Fibroblast of skin of left quadriceps (primary cell): ENCODE measurements around the gene BMPR2.
"Not testable (repeated sequence)": the region's sequence is repeated elsewhere in the genome, so short reads cannot be mapped to it uniquely, and the experiment has no call there.

Experiments used
- DNase-seq, 2 experiments: peaks; one replicate each; pipeline ENCODE4 v3.0.0-alpha.2; 2013; ENCODE audit warnings: low read depth in 2 of 2

Gene BMPR2

GRCh38 chr2:202375609-202376408 is at the start of gene BMPR2:
BMPR2 (plus strand) TSS chr2:202376327; CDS start chr2:202377475, 1,148 bp downstream.
- DNase-seq, result peak; percentile 80 to 81

- no peak for DNase-seq
Measured at GRCh38 chr2:202327858-202328257, 48.3 kb upstream of the BMPR2 start.

- DNase-seq, result no peak
Measured at GRCh38 chr2:202335791-202336467, 40.2 kb upstream of the BMPR2 start.

DNA sequence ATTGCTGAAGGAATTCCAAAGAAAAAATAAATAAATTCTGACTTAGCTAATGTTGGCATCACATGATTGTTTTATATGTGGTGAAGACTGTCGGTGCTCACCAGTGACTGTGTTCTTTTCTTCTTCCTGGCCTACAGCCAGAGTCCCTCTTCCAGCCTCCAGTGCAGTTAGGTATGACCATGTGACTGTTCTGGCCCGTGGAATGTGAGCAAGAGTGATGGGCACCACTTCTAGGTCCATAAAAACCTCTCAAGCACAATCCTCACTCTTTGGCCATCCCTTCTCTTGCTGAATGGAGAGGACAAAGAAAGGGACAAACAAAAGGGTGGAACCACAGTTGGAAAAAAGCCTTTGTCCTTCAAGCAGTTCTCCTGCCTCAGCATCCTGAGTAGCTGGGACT is 39.0 kb upstream of the BMPR2 start:
- no peak for DNase-seq

GRCh38 chr2:202337706-202338346 is 38.3 kb upstream of the BMPR2 start:
- no peak for DNase-seq

DNA sequence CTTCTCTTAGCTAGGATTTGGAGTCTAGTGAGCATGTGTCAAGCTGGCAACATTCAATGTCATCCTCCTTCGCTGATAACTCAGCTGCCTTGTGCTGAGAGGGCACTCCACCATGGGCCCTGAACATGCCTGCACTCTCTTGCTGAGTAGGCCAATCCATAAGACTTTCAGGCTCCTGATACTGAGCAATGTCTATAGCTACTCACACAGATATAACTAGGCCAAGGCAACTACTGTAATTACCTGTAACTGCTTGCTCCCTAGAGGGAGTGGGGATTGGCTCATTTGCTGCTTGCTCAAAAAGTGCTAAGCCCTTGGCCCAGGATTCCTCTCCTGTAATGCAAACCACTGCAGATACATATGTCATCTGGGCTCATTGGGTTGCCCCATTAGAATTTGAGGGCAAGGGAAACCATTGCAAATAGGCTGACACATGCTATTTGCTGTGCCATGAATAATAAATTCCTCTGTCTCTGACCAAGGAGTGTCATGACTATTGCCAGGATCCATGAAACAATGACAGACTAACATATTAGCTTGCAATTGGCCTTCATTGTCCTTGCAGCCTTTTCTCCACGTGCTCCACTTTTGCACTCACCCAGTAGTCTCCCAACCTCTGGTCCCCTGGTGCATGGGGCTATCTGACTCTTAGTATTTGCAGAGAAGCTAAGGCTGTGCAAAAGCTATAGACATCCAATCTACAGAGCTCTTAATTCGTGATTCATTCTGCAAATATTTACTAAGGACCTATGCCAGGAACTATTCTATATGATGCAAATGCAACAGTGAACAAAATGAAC is 36.9 kb upstream of the BMPR2 start:
- peak; percentile 77 to 80 for DNase-seq

GRCh38 chr2:202344178-202344577 is 31.9 kb upstream of the BMPR2 start:
- DNase-seq, result no peak

DNA sequence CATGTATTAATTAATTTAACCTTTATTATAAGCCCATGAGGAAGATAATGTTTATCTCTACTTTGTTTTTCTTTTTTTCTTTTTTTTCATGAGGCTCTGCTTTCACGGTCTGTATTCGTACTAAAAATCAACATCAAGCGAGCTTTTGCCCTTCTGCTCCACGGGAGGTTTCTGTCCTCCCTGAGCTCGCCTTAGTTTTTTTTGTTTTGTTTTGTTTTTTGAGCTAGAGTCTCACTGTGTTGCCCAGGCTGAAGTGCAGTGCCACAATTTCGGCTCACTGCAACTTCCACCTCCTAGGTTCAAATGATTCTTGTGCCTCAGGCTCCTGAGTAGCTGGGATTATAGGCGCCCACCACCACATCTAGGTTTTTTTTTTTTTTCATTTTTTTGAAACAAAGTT is 29.9 kb upstream of the BMPR2 start:
- no peak for DNase-seq

- no peak for DNase-seq
Measured at GRCh38 chr2:202353430-202353829, 22.7 kb upstream of the BMPR2 start.

DNA sequence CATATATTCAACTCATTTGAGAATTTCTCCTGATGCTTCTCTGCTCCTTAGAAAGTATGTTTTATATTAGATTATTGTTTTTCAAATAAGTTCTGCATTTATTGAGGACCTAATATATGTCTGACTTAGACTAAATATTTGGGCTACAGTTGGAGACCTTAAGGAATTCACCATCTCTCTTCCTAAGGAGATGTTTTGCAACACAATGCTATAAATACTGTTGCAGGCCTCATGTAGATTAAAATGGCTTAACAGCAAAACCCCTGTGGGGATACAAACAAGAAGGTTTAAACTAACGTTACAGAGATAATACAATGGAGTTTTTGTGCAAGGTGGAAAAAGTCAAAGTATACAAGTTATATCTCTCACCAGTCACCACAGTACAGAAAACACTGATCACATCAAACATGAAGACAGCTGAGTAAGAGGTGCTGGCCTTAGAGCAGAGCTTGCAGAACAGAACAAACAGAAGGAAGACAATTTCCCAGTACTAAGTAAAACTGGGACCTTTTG is 20.1 kb upstream of the BMPR2 start:
- DNase-seq, result no peak

DNA sequence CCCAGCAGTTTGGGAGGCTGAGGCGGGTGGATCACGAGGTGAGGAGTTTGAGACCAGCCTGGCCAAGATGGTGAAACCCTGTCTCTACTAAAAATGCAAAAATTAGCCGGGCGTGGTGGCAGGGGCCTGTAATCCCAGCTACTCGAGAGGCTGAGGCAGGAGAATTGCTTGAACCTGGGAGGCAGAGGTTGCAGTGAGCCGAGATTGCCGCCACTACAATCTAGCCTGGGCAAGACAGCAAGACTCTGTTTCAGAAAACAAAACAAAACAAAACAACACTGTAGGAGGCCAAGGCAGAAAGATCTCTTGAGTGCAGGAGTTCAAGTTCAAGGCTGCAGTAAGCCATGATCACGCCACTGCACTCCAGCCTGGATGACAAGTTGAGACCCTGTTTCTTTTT is 17.2 kb upstream of the BMPR2 start:
- not testable (repeated sequence) for DNase-seq

GRCh38 chr2:202360646-202361045 is 15.5 kb upstream of the BMPR2 start:
- no peak for DNase-seq

GRCh38 chr2:202361108-202361507 is 15.0 kb upstream of the BMPR2 start:
- peak; percentile 54 to 60 for DNase-seq

DNA sequence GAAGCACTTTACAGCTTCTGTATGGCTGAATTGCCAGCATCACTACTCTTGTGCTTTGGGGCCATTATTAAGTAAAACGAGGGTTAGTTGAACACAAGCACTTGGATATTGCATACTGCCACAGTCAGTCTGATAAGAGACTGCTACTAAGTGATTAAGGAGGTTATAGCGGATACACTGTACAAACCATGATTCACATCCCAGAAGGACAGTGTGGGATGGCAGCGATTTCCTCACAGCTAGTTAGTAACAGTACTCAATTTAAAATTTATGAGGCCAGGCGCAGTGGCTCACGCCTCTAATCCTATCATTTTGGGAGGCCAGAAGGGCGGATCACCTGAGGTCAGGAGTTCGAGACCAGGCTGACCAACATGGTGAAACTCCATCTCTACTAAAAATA is 2.6 kb upstream of the BMPR2 start:
- DNase-seq, result no peak

- DNase-seq, result not testable (repeated sequence)
Measured at GRCh38 chr2:202374383-202374782, 1.7 kb upstream of the BMPR2 start.

- no peak for DNase-seq
Measured at GRCh38 chr2:202375033-202375608, 1.0 kb upstream of the BMPR2 start.

DNA sequence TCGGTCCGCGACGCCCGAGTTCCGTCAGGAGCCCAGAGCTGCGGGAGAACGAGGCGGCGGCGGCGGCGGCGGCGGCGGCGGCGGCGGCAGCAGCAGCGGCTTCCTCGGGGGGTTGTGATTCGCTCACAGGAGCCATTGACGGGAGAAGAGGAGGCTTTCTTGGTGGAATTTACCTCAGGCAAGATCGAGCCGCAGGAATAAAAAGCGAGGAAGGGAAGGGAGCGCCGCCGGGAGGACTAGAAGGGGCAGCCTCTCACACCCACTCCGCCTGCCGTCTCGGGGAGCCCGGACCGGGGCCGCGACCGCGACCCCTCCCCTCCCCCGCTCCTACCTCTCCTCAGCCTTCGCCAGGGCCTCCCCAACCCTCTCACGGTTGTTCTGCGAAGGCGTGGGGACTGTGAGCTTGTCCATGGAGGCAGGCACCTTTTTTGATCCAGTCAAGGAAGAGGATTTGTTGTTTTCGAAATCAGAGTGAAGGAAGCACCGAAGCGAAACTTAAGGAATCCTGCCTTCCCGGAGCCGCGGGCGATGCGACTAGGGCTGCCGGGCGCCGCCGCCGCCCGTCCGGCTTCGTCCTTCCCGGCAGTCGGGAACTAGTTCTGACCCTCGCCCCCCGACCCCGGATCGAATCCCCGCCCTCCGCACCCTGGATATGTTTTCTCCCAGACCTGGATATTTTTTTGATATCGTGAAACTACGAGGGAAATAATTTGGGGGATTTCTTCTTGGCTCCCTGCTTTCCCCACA is 506 bp downstream of the BMPR2 start:
- DNase-seq, result no peak

DNA sequence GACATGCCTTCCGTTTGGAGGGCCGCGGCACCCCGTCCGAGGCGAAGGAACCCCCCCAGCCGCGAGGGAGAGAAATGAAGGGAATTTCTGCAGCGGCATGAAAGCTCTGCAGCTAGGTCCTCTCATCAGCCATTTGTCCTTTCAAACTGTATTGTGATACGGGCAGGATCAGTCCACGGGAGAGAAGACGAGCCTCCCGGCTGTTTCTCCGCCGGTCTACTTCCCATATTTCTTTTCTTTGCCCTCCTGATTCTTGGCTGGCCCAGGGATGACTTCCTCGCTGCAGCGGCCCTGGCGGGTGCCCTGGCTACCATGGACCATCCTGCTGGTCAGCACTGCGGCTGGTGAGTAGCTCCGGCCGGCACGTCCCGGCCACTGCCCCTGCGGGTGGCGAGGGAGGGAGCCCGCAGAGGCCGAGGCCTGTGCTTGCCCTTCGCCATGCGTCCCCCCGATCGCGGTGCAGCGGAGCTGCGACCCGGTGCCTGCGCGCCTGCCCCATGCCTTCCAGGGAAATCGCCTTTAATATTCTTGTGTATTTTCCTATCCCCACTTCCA is 1.2 kb downstream of the BMPR2 start:
- no peak for DNase-seq

DNA sequence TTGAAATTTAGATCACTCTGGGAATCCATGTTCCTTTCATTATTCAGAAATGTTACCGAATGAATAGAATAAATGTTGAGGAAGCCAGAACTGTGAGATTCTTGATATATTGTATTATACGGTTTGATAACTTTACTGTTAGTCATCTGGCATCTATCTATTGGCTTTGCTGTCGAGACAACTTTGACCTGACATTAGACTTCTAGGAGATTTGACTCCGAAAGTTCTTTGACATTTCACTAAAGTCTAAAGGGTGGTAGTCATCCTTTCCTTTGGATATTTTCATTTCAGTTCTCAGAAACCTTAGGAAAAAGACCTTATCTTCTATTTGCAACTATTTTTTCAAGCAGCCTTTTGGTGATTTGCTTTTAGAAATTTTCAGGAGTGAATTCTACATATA is 1.9 kb downstream of the BMPR2 start:
- no peak for DNase-seq

DNA sequence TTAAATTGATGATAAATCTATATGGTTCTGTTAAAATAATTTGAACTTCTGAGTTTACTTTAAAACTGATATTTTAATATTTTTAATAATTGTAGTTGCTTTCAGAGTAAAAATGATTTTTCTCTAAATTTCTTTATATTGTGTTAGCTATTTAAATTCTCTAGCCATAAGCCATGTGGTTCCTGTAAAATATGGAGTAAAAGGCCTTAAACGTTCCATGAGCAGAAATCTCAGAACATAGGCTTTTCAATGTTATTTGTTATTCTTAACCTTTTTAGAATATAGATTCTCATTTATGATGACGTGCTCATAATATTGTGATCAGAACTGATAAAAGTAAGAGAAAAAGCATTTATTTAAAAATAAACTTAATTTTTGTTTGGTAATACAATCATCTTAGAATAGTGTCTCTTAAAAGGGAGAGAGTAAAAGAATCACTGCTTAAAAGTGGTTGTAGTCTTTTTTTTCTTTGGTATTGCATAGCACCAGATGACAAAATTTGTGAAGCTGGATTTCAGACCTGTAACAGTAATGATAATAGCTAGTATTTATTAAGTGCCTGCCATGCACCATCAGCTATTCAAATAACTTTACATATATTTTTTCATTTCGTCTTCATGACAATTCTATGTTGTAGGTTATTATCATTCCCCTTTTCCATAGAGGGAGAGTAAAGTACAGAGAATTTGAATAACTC is 2.7 kb downstream of the BMPR2 start:
- no peak for DNase-seq
